Subcutaneous abdominal adipose tissue (tissue), 5 donors: ENCODE data around the gene NSUN6.
"Not testable (repeated sequence)": the region's sequence is repeated elsewhere in the genome, so short reads cannot be mapped to it uniquely, and the experiment has no call there.

Experiments
- H3K27ac ChIP-seq: one replicate; pipeline ENCODE4 v1.7.0; 2013; ENCODE audit warnings: low read depth, mild to moderate bottlenecking, inconsistent platforms, low read length, moderate library complexity
- H3K27me3 ChIP-seq, 5 donors: one replicate each; pipeline ENCODE4 v1.7.0; 2013; ENCODE audit warnings: low read length in 5 of 5, inconsistent platforms in 1 of 5; ENCODE audit not compliant: control insufficient read depth in 5 of 5, insufficient read depth in 4 of 5
- H3K36me3 ChIP-seq, 5 donors: one replicate each; pipeline ENCODE4 v1.7.0; 2013; ENCODE audit warnings: low read length in 5 of 5; ENCODE audit not compliant: control insufficient read depth in 5 of 5, insufficient read depth in 5 of 5
- H3K4me1 ChIP-seq, 5 donors: one replicate each; pipeline ENCODE4 v1.7.0; 2013; ENCODE audit warnings: low read length in 5 of 5, mild to moderate bottlenecking in 3 of 5, moderate library complexity in 1 of 5; ENCODE audit not compliant: control insufficient read depth in 5 of 5, insufficient read depth in 5 of 5
- H3K4me3 ChIP-seq, 5 donors: one replicate each; pipeline ENCODE4 v1.7.0; 2013; ENCODE audit warnings: low read length in 5 of 5, low read depth in 1 of 5
- H3K9ac ChIP-seq, 5 donors: one replicate each; pipeline ENCODE4 v1.7.0; 2013; ENCODE audit warnings: low read length in 5 of 5, mild to moderate bottlenecking in 4 of 5, moderate library complexity in 3 of 5
- H3K9me3 ChIP-seq, 5 donors: one replicate each; pipeline ENCODE4 v1.7.0; 2013; ENCODE audit warnings: low read length in 5 of 5; ENCODE audit not compliant: control insufficient read depth in 5 of 5
- donor health status: healthy.
- donor health status: healthy.
- donor health status: healthy.
- donor health status: healthy.
- donor health status: healthy.

The NSUN6 gene

GRCh38 chr10:18639719-18640118 is 11.7 kb downstream of the NSUN6 start:
- H3K36me3 ChIP-seq, H3K9ac ChIP-seq, H3K27ac ChIP-seq, H3K9me3 ChIP-seq, H3K4me1 ChIP-seq, H3K27me3 ChIP-seq, H3K4me3 ChIP-seq: not testable (repeated sequence)

- H3K36me3 ChIP-seq, H3K4me3 ChIP-seq, H3K27ac ChIP-seq, H3K9ac ChIP-seq, H3K4me1 ChIP-seq, H3K27me3 ChIP-seq, H3K9me3 ChIP-seq: not testable (repeated sequence)
These were observed 14.0 kb downstream of the NSUN6 start for GRCh38 chr10:18637400-18637799.

GRCh38 chr10:18635995-18636394 is 15.4 kb downstream of the NSUN6 start:
- H3K4me3 ChIP-seq, result no peak overlapping the region
- no peaks in the 10 kb centered on the region for H3K27me3 ChIP-seq
- no peaks in the 10 kb centered on the region for H3K4me1 ChIP-seq
- no peaks in the 10 kb centered on the region for H3K9me3 ChIP-seq
- no peak overlapping the region for H3K9ac ChIP-seq
- no peaks in the 10 kb centered on the region for H3K36me3 ChIP-seq
- no peak overlapping the region for H3K27ac ChIP-seq

- H3K36me3 ChIP-seq, H3K4me1 ChIP-seq, H3K27ac ChIP-seq, H3K9me3 ChIP-seq, H3K9ac ChIP-seq, H3K4me3 ChIP-seq, H3K27me3 ChIP-seq: not testable (repeated sequence)
These were observed 18.9 kb downstream of the NSUN6 start for GRCh38 chr10:18632500-18632899.

- H3K36me3 ChIP-seq, H3K27me3 ChIP-seq, H3K9me3 ChIP-seq, H3K4me1 ChIP-seq: not testable (repeated sequence)
- Histone ChIP-seq H3K4me3 (peak overlapping the region; percentile 59 to 76 (median 69)), H3K27ac (peak overlapping the region; percentile 50), H3K9ac (peak overlapping the region in 3 of 5 donors; percentile 21 to 74 (median 73))
These were observed 23.9 kb downstream of the NSUN6 start for GRCh38 chr10:18627452-18628018.

- no peaks in the 10 kb centered on the region for H3K9me3 ChIP-seq
- H3K4me1 ChIP-seq, result peaks cover 0 to 5% (median 0%) of the 10 kb centered on the region in 5 donors
- no peak overlapping the region for H3K27ac ChIP-seq
- no peak overlapping the region for H3K4me3 ChIP-seq
- H3K27me3 ChIP-seq, result no peaks in the 10 kb centered on the region
- peaks cover 0 to 7% (median 7%) of the 10 kb centered on the region in 5 donors for H3K36me3 ChIP-seq
- no peak overlapping the region for H3K9ac ChIP-seq
These were observed 25.5 kb downstream of the NSUN6 start for GRCh38 chr10:18625886-18626285.

GRCh38 chr10:18623671-18624070 is 27.7 kb downstream of the NSUN6 start:
- H3K9ac ChIP-seq, H3K9me3 ChIP-seq, H3K27me3 ChIP-seq, H3K36me3 ChIP-seq, H3K27ac ChIP-seq, H3K4me3 ChIP-seq, H3K4me1 ChIP-seq: not testable (repeated sequence)

GRCh38 chr10:18620856-18621255 is 30.5 kb downstream of the NSUN6 start:
- no peaks in the 10 kb centered on the region for H3K4me1 ChIP-seq
- H3K27ac ChIP-seq, result no peak overlapping the region
- H3K27me3 ChIP-seq, result no peaks in the 10 kb centered on the region
- no peak overlapping the region for H3K9ac ChIP-seq
- peaks cover 3 to 10% (median 8%) of the 10 kb centered on the region in 5 donors for H3K36me3 ChIP-seq
- H3K9me3 ChIP-seq, result no peaks in the 10 kb centered on the region
- no peak overlapping the region for H3K4me3 ChIP-seq

GRCh38 chr10:18619016-18619415 is 32.4 kb downstream of the NSUN6 start:
- peaks cover 3 to 13% (median 11%) of the 10 kb centered on the region in 5 donors for H3K36me3 ChIP-seq
- no peaks in the 10 kb centered on the region for H3K27me3 ChIP-seq
- no peaks in the 10 kb centered on the region for H3K9me3 ChIP-seq
- H3K4me3 ChIP-seq, result no peak overlapping the region
- no peaks in the 10 kb centered on the region for H3K4me1 ChIP-seq
- H3K9ac ChIP-seq, result no peak overlapping the region
- no peak overlapping the region for H3K27ac ChIP-seq

- Histone ChIP-seq H3K27me3 (no peaks in the 10 kb centered on the region), H3K4me1 (no peaks in the 10 kb centered on the region), H3K27ac (no peak overlapping the region), H3K9me3 (no peaks in the 10 kb centered on the region), H3K9ac (no peak overlapping the region), H3K4me3 (no peak overlapping the region), H3K36me3 (peaks cover 7 to 16% (median 10%) of the 10 kb centered on the region in 5 donors)
These were observed 35.0 kb downstream of the NSUN6 start for GRCh38 chr10:18616337-18616736.

GRCh38 chr10:18615618-18616017 is 35.8 kb downstream of the NSUN6 start:
- Histone ChIP-seq H3K27me3 (no peaks in the 10 kb centered on the region), H3K4me3 (no peak overlapping the region), H3K4me1 (peaks cover 0 to 3% (median 0%) of the 10 kb centered on the region in 5 donors), H3K36me3 (peaks cover 4 to 13% (median 8%) of the 10 kb centered on the region in 5 donors), H3K27ac (no peak overlapping the region), H3K9ac (no peak overlapping the region), H3K9me3 (no peaks in the 10 kb centered on the region)
